ENCODE measurements around the gene SLC22A16. TPM values are rescaled to one million over a fixed set of nuclear protein-coding genes. Genes with fewer than 3 reads are reported as not detected.

SLC22A16 gene
- total RNA-seq, 3 donors from 2014 or later (not counting 1 experiment from before 2014, with no cell fraction given): not detected

DNA sequence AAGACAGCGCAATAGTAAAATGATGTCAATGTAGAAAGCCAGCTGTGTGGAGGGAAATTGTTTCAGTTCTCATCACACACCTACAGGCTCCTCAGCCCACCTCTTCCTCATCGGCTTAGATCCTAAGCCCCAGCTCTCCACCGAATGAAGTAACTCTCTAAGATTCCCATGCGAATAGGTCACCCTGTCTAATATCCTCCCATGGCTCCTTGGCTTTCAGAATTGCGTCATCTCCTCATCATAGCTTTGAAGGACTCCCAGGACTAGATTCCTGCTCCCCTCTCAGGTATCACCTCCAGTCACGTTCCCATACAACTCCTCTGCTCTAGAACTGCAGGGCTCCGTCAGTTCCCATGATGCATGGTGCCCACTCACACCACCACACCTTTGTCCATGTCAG, 16.2 kb upstream of the SLC22A16 start:
- Histone ChIP-seq H3K27me3 (ENCODE audit: control insufficient read depth, insufficient read depth, low read length) (no peaks in the 10 kb centered on the region), H3K27ac (ENCODE audit: low read length) (no peak overlapping the region), H3K4me3 (ENCODE audit: low read length) (no peak overlapping the region), H3K9me3 (ENCODE audit: control insufficient read depth, insufficient read depth, low read length) (no peaks in the 10 kb centered on the region), H3K36me3 (ENCODE audit: control insufficient read depth, insufficient read depth, low read length) (no peaks in the 10 kb centered on the region), H3K4me1 (ENCODE audit: control insufficient read depth, insufficient read depth, low read length) (no peaks in the 10 kb centered on the region)
- no peak overlapping the region for H3K27ac Mint-ChIP-seq
- no peak overlapping the region for H3K4me3 Mint-ChIP-seq
- 73% methylated on average over 6 of the region's 7 CpGs for WGBS (ENCODE audit: insufficient coverage)
- intact Hi-C loops (cut with micrococcal nuclease): no loop called here
- DNase-seq: no peak
- no peaks in the 10 kb centered on the region for H3K4me1 Mint-ChIP-seq
- no peak for ATAC-seq
- H3K27me3 Mint-ChIP-seq (ENCODE audit: low read depth in 2 of 2): peaks cover 12 to 39% of the 10 kb centered on the region in 2 donors
- H3K9me3 Mint-ChIP-seq: no peaks in the 10 kb centered on the region
- TF ChIP-seq, protein P1, sequence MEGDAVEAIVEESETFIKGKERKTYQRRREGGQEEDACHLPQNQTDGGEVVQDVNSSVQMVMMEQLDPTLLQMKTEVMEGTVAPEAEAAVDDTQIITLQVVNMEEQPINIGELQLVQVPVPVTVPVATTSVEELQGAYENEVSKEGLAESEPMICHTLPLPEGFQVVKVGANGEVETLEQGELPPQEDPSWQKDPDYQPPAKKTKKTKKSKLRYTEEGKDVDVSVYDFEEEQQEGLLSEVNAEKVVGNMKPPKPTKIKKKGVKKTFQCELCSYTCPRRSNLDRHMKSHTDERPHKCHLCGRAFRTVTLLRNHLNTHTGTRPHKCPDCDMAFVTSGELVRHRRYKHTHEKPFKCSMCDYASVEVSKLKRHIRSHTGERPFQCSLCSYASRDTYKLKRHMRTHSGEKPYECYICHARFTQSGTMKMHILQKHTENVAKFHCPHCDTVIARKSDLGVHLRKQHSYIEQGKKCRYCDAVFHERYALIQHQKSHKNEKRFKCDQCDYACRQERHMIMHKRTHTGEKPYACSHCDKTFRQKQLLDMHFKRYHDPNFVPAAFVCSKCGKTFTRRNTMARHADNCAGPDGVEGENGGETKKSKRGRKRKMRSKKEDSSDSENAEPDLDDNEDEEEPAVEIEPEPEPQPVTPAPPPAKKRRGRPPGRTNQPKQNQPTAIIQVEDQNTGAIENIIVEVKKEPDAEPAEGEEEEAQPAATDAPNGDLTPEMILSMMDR (IDR thresholded peaks at IDR 0.05): no peak
- no peaks in the 10 kb centered on the region for H3K36me3 Mint-ChIP-seq

DNA sequence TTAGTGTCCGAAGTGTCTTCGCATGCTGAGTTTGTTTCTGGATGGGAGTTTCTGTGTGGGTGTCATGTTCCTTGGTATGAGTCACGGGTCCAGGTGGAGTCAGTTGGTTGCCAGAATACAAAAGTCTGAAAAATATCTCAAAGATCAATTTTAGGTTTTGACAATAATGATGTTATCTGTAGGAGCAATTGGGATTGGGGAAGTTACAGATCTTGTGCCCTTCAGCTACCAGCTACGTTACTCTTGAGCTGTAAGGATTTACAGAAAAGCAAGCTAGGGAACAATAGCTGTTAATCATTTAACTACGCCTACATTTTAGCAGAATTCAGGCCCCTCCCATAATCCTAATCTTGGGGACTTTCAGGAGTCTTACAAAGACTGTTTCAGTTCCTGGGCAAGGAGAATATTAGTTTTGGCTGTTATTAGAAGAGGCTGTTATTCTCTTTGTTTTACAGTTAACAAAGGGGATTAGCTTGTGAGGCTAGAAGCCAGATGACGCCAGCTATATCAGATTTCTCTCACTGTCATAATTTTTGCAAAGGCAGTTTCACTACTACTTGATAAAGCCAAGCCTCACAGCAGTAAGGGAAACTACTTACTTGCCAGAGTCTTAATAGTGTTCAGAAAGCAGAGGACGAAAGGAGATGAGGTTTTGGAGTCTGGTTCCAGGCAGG, 15.4 kb upstream of the SLC22A16 start:
- Mint-ChIP-seq H3K4me3 (no peak overlapping the region), H3K36me3 (no peaks in the 10 kb centered on the region), H3K9me3 (no peaks in the 10 kb centered on the region), H3K27me3 (ENCODE audit: low read depth in 2 of 2) (peaks cover 7 to 40% of the 10 kb centered on the region in 2 donors), H3K27ac (no peak overlapping the region), H3K4me1 (no peaks in the 10 kb centered on the region)
- DNase-seq (no peak), ATAC-seq (no peak)
- Histone ChIP-seq H3K27ac (ENCODE audit: low read length) (no peak overlapping the region), H3K27me3 (ENCODE audit: control insufficient read depth, insufficient read depth, low read length) (no peaks in the 10 kb centered on the region), H3K4me1 (ENCODE audit: control insufficient read depth, insufficient read depth, low read length) (no peaks in the 10 kb centered on the region), H3K9me3 (ENCODE audit: control insufficient read depth, insufficient read depth, low read length) (no peaks in the 10 kb centered on the region), H3K4me3 (ENCODE audit: low read length) (no peak overlapping the region), H3K36me3 (ENCODE audit: control insufficient read depth, insufficient read depth, low read length) (no peaks in the 10 kb centered on the region)
- intact Hi-C loops (cut with micrococcal nuclease): no loop called here
- WGBS (ENCODE audit: insufficient coverage): 83% methylated on average over 7 of the region's 7 CpGs
- TF ChIP-seq, protein P1 (IDR thresholded peaks at IDR 0.05): no peak

DNA sequence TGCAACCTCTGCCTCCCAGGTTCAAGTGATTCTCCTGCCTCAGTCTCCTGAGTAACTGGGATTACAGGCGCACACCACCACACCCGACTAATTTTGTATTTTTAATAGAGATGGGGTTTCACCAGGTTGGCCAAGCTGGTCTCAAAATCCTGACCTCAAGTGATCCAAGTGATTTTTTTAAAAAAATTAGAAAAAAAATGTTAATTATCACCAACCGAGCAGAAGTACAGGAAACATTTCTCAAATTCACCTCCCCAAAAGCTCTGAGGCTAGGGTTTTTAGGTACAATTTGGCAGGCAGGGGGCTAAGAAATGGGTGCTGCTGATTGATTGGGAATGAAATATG, 14.9 kb upstream of the SLC22A16 start:
- H3K27ac Mint-ChIP-seq: no peak overlapping the region
- H3K4me1 Mint-ChIP-seq: no peaks in the 10 kb centered on the region
- intact Hi-C loops (cut with micrococcal nuclease): no loop called here
- Histone ChIP-seq H3K36me3 (ENCODE audit: control insufficient read depth, insufficient read depth, low read length) (no peaks in the 10 kb centered on the region), H3K4me1 (ENCODE audit: control insufficient read depth, insufficient read depth, low read length) (no peaks in the 10 kb centered on the region), H3K4me3 (ENCODE audit: low read length) (no peak overlapping the region), H3K9me3 (ENCODE audit: control insufficient read depth, insufficient read depth, low read length) (no peaks in the 10 kb centered on the region), H3K27ac (ENCODE audit: low read length) (no peak overlapping the region), H3K27me3 (ENCODE audit: control insufficient read depth, insufficient read depth, low read length) (no peaks in the 10 kb centered on the region)
- no peaks in the 10 kb centered on the region for H3K36me3 Mint-ChIP-seq
- H3K27me3 Mint-ChIP-seq (ENCODE audit: low read depth in 2 of 2): peaks cover 7 to 40% of the 10 kb centered on the region in 2 donors
- TF ChIP-seq, protein P1 (IDR thresholded peaks at IDR 0.05): no peak
- H3K9me3 Mint-ChIP-seq: no peaks in the 10 kb centered on the region
- DNase-seq (no peak), ATAC-seq (no peak)
- H3K4me3 Mint-ChIP-seq: no peak overlapping the region
- no CpG with 5 or more reads among the region's 3 CpGs for WGBS (ENCODE audit: insufficient coverage)

DNA sequence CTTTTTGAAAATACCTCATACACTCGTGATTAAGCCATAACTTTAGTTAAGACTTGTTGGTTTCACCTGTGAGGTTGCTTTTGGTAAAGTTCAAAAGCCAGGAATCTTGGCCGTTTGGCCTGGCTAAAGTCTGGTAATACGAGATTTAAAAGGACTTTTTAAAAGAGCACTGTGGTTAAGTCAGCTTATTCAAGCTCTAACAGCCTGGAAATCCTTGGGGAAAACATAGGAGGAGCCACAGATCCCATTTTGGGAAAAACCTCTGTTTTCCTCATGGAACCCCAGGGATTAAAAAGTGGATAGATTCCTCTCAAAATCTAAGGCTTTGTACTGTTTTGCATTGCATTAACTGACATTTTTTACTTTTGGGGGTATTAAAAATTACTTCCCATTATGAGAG, 13.7 kb upstream of the SLC22A16 start:
- TF ChIP-seq, protein P1 (IDR thresholded peaks at IDR 0.05): no peak
- no peaks in the 10 kb centered on the region for H3K27me3 ChIP-seq (ENCODE audit: control insufficient read depth, insufficient read depth, low read length)
- H3K36me3 Mint-ChIP-seq: no peaks in the 10 kb centered on the region
- intact Hi-C loops (cut with micrococcal nuclease): no loop called here
- H3K4me3 Mint-ChIP-seq: no peak overlapping the region
- H3K4me1 ChIP-seq (ENCODE audit: control insufficient read depth, insufficient read depth, low read length): no peaks in the 10 kb centered on the region
- H3K9me3 Mint-ChIP-seq: no peaks in the 10 kb centered on the region
- DNase-seq (no peak), ATAC-seq (no peak)
- H3K27ac ChIP-seq (ENCODE audit: low read length): no peak overlapping the region
- no peak overlapping the region for H3K4me3 ChIP-seq (ENCODE audit: low read length)
- H3K4me1 Mint-ChIP-seq: no peaks in the 10 kb centered on the region
- H3K27ac Mint-ChIP-seq: no peak overlapping the region
- no peaks in the 10 kb centered on the region for H3K36me3 ChIP-seq (ENCODE audit: control insufficient read depth, insufficient read depth, low read length)
- H3K27me3 Mint-ChIP-seq (ENCODE audit: low read depth in 2 of 2): peaks cover 13 to 45% of the 10 kb centered on the region in 2 donors
- H3K9me3 ChIP-seq (ENCODE audit: control insufficient read depth, insufficient read depth, low read length): no peaks in the 10 kb centered on the region
- WGBS (ENCODE audit: insufficient coverage): 77% methylated on average over 3 of the region's 3 CpGs

Measured in natural killer cell (primary cell).